Islet of Langerhans (tissue), 1 donor: Measurements from ENCODE around the gene PCDHGA12.

Source experiments
- FAIRE-seq: peaks from one replicate; lab custom pipeline; 2011; peaks lifted over from hg19 to GRCh38; lab: Jason Lieb, UNC

Gene PCDHGA12

DNA sequence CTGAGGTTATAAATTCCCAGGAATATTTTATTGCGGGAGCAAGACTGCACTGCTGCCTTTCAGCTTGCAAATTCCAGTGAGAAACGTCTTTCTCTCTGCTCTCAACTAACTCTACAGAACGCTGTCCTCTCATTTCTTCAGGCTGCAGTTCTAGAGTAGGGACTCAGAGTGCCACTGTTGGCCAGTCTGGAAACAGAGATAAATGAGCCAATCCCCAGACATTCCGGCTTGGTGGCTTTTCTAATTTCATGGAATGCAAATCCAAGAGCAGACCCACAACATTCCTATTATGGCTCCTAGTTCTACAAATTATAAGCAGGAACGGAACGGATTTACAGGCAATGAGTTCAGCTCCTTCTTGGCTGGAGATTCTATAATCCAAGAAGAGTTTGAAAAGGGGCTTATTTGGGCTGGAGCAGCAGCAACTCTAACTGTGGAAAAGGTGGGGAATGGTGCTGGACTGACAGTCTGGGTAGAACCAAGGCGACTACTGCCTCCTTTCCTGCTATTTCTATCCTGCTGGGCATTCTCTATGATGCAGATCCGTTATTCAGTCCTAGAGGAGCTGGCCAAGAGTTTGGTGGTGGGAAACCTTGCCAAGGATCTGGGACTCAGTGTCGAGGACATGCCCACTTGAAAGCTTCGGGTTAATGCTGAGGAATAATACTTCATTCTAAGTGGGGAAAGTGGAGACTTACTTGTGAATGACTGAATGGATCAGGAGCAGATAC is 9.3 kb downstream of the PCDHGA12 start:
- FAIRE-seq: no peak

DNA sequence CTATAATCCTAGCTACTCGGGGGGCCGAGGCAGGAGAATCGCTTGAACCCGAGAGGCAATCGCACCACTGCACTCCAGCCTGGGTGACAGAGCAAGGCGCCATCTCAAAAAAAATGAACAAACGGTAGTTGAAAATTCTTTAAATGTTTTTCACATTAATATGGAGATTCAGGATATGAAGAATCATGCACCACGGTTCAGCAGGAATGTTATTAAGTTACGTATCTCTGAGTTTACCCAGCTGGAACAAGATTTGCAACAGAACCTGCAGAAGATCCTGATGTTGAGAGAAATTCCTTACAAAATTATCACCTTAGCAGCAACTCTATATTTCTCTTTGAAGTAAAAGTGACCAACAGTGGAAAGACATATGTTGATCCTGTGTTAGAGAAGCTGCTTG is 10.0 kb downstream of the PCDHGA12 start:
- FAIRE-seq: no peak

DNA sequence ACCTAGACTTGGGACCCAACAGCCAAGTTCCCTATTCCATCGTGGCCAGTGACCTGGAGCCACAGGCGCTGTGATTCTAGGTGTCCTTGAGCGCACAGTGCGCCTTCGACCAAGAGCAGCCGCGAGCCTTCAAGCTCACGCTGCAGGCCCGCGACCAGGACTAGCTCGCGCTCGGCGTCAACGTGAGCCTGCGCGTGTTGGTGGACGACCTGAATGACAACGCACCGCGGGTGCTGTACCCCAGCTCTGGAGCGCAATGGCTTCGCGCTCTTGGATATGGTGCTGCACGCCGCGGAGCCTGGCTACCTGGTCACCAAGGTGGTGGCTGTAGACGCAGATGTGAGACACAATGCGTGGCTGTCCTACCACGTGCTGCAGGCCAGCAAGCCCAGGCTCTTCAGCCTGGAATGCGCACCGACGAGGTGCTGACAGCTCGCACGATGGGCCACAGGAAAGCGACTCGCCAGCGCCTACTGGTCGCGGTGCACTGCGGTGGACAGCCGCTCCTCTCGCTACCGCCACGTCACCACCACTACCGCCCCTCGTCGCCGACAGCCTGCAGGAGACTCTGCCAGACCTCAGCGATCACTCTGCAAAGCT is 11.4 kb downstream of the PCDHGA12 start:
- no peak for FAIRE-seq

DNA sequence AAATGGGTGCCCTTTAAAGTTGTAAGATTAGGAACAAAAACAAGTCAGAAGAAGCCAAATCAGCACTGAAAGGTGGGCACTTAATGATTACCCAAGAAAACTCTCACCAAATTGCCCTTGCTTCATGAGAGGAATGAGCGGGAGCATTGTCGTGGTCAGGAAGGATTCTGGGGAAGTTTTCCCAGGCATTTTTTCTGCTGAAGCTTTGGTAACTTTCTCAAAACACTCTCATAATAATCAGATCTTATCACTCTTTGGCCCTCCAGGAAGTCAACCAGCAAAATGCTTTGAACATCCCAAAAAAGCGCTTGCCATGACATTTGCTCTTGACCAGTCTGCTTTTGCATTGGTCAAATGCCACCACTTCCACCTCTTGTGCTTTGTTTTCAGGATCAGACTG is 35.0 kb downstream of the PCDHGA12 start:
- no peak for FAIRE-seq

DNA sequence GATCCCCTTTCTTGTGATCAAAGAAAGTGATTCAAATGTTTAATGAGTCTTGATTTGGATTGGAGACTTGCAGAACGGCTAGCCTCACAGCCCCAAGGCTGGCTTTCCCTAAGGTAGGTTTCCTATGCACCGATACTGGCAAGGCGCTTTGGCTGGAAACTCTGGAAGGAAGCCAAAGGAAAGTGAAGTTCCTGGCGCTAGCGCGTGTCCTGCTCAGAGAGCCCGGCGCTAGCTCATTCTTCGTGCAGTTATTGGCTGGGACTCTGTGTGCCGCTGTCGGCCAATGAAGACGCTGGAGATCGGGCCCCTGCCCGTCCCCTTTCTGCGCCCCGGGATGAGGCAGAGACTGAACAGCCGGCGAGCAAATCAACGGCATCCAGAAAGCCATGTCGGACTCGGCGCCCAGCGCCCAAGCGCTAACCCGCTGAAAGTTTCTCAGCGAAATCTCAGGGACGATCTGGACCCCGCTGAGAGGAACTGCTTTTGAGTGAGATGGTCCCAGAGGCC is 45.4 kb downstream of the PCDHGA12 start, which contains the start of gene PCDHGC3:
Gene PCDHGC3 (plus strand): TSS at position 342 of the 507 bp plus-strand sequence. CDS start 151 bp downstream, at position 493.
- FAIRE-seq: peak; percentile 88

DNA sequence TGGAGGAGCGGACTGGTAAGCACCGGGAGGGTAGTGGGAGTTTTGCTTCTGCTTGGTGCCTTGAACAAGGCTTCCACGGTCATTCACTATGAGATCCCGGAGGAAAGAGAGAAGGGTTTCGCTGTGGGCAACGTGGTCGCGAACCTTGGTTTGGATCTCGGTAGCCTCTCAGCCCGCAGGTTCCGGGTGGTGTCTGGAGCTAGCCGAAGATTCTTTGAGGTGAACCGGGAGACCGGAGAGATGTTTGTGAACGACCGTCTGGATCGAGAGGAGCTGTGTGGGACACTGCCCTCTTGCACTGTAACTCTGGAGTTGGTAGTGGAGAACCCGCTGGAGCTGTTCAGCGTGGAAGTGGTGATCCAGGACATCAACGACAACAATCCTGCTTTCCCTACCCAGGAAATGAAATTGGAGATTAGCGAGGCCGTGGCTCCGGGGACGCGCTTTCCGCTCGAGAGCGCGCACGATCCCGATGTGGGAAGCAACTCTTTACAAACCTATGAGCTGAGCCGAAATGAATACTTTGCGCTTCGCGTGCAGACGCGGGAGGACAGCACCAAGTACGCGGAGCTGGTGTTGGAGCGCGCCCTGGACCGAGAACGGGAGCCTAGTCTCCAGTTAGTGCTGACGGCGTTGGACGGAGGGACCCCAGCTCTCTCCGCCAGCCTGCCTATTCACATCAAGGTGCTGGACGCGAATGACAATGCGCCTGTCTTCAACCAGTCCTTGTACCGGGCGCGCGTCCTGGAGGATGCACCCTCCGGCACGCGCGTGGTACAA is 46.0 kb downstream of the PCDHGA12 start:
- FAIRE-seq: no peak

DNA sequence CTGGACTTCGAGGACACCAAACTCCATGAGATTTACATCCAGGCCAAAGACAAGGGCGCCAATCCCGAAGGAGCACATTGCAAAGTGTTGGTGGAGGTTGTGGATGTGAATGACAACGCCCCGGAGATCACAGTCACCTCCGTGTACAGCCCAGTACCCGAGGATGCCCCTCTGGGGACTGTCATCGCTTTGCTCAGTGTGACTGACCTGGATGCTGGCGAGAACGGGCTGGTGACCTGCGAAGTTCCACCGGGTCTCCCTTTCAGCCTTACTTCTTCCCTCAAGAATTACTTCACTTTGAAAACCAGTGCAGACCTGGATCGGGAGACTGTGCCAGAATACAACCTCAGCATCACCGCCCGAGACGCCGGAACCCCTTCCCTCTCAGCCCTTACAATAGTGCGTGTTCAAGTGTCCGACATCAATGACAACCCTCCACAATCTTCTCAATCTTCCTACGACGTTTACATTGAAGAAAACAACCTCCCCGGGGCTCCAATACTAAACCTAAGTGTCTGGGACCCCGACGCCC is 46.8 kb downstream of the PCDHGA12 start:
- no peak for FAIRE-seq

DNA sequence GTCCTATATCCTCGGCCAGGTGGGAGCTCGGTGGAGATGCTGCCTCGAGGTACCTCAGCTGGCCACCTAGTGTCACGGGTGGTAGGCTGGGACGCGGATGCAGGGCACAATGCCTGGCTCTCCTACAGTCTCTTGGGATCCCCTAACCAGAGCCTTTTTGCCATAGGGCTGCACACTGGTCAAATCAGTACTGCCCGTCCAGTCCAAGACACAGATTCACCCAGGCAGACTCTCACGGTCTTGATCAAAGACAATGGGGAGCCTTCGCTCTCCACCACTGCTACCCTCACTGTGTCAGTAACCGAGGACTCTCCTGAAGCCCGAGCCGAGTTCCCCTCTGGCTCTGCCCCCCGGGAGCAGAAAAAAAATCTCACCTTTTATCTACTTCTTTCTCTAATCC is 47.5 kb downstream of the PCDHGA12 start:
- FAIRE-seq: no peak

DNA sequence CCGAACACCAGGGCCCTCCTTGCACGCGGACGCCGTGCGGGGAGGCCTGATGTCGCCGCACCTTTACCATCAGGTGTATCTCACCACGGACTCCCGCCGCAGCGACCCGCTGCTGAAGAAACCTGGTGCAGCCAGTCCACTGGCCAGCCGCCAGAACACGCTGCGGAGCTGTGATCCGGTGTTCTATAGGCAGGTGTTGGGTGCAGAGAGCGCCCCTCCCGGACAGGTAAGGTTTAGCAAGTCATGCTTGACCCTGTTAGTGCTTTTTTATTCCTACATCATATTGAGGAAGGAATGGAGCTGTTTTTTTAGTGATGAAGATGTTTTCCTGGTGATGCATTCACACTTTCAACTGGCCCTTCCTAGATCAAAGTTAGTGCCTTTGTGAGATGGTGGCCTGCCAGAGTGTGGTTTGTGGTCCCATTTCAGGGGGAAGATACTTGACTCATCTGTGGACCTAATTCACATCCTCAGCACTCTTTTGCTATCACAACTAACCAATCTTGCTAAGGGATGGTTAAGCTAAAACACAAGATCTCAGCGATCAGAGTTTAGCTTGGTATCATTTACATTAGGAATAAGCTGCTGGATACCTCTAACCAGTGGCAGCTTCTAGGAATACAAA is 48.1 kb downstream of the PCDHGA12 start:
- peak; percentile 5 for FAIRE-seq

DNA sequence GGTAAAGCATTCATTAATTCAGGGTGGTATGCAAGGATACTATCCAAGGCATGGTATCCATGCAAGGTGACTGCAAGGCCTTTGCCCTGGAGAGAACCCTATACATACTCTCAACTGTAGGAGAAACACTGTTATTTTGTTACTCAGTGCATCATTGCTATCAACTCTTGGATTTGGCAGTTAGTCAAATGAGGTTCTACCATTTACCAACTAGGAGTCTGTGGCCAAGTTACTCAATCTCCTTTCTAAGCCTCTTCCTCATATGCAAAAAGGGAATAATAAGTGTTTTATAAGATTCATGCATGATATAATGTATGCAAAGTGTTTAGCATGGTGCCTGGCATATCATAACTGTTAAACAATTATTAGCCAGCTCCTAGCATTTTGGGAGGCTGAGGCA is 49.5 kb downstream of the PCDHGA12 start:
- FAIRE-seq: no peak
